CD4-positive, alpha-beta T cell treated with Interleukin-6 for 4 hours (primary cell): ENCODE measurements around the gene NOL11.
"Not testable (repeated sequence)": the region's sequence is repeated elsewhere in the genome, so short reads cannot be mapped to it uniquely, and the experiment has no call there.

Experiments
- DNase-seq: peaks from one replicate; pipeline ENCODE4 v3.0.0-alpha.2; 2020; ENCODE audit warnings: mixed read lengths

The NOL11 gene

DNA sequence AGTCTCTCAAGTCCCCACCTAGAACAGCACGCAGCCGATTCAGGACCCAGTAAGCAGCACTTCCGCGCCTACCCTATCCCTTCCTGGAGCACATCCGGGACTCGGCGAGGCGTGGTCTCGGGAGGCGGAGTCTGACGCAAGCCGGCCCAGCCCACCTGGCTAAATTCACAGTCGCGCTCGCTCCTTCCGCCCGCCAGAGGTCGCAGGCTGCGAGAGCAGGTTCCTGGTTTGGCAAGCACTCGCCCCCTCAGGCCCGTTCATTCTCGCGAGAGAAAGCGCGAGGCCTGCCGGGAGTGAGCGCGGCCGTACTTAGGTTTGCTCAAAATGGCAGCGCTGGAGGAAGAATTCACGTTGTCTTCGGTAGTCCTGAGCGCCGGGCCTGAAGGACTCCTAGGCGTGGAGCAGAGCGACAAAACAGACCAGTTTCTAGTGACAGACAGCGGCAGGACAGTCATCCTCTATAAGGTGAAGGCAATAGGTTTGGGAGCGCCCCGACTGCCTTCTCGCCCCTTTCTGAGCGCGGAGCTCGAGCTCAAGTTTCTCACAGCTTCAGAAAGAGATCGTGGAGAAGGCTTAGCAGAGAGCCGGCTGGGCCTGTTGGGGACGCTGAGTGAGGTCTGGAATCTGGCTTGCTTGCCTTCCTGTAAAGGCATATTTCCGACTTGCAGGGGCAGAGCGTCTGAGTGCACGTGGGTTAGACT, at the start of gene NOL11:
Gene NOL11, plus strand, starts transcription at position 313 of the 701 bp plus-strand sequence. Its CDS starts 12 bp downstream, at position 325.
- DNase-seq, result peak; percentile 99

DNA sequence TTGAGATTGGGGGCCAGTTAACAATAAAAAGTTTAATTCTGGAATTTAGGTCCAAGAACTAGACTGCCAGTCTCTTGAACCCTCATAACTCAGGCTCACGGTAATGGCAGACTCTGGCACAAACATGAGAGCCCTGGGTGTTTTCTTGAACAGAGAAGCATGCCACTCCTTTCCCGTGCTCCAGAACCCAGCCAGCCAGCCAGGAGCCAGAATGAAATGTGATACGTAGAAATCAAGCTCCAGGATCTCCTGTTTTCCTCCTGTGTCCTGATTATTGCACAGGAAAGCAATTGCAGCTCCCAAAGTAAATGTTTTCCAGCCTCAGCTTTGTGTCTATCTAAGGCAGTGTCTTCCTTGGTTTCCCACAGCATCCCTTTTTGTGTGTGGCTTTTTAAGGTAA, 46.2 kb upstream of the NOL11 start:
- DNase-seq, result no peak

DNA sequence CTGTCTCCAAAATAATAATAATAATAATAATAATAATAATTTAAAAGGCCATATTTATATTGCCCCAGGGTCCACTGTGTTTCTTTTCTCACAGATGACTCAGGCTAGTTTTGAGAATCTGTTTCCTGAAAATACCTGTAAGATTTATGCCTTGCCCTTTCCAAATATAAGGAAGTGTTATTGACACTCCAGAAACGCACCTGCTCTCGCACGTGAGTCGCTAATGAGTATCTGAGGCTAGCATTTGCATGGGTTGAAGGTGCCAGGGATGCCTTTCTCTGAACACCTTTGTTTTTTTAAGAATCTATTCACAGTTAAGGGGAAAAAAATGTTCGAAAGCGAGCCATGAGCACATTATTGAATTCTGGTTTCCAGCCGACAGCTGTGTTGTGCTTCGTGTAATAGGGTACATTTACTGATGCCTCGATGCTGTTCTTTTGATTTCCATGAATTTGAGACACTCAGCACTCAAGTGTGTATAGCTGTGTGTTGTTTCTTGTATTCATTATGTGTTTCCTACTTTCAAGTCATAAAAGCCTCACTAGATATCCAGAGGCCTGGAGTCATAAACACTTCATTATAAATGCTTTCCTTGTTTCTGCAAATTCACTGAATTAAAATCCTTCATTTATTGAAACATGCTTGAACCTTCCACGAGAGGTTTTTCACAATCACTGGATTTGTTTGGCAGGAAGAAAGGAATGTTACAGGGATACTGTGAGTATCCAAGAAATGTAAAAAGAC, 45.0 kb upstream of the NOL11 start:
- no peak for DNase-seq

DNA sequence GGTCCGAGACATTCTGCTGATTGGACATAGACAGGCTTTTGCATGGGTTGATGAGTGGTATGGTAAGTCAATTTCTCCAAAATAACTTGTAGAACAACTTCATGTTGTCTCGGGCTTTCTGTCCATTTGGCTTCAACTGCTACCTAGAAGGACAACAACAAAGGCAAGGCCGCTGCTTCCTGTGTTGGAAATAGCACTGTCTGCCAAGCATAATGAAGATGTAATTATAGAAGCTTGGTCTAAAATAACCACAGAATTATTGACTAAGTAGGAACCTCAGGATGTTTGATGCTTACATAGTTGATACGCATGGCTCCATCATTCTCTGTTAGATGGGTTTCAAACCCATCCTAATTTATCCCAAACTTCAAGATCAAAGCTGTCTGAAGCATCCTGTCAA, 42.3 kb upstream of the NOL11 start:
- DNase-seq, result no peak

DNA sequence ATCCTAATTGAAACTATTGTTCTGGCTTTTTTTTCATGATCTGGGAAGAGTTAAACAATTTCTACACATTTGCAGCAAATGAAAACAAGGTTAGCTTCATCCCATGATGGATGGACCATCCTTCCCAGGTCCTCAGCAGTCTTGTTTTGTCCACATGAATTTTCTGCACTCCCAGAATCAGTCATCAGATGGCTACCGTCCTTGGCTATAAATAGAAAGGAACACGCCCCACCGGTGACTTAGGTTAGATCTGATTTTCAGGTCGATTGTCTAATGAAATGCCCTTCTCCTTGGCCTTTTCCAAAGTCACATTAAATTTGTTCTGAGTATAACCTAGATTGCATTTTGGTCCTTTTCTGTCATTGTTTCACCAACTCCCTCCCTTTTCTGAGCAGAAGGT, 41.4 kb upstream of the NOL11 start:
- no peak for DNase-seq

DNA sequence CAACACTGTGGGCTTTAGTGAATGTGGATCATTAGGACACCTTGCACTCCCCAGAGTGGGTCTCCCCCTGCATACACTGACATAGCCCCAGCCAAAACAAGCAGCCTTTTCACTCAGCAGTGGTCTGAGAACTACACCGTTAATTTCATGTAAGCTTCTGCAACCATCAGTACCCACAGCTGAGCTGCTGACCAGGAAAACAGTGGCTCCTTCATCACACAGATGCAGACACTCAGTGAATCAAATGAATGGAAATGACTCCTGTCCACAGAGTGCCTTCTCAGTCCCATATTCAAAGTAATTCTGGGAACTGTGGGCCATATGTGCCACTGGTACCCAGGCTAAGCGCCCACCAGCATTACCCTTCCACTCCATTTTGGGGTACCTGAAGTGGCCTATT, 39.3 kb upstream of the NOL11 start:
- DNase-seq, result no peak

DNA sequence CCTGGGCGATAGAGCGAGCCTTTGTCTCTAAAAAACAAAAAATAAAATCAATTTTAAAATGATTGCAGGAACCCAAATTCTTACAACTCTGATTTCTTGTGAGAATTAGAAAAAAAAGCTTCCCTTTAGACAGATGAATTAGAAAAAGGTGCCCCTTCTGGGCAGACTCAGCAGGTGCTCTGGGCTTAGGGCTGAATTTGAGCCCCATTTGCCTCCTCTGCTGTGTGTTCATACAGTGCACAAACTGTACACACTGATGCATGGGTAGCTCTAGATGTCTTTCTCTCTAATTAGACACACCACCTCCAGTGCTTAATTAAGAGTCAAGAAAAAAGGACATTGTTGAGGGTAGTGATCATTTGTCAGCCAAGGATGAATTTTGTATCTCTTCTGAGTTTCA, 38.5 kb upstream of the NOL11 start:
- no peak for DNase-seq

DNA sequence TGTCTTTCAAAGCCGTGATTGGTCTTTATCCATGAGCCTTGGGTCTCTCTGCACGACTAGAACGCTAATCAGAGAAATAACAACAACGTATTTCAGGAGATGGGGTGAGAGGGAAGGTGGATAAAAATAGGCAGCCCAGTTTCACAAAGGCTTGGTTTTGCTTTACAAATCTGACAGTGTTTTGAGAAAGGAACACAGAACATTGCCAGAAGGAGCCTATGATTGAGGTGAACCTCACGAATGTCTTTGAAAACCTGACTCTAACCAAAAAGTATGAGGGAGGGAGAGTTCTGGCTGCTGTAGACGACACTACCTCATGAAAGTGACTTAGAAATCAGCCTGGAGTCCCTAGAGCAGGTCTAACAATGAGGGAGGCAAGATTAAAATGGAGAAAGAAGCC, 38.0 kb upstream of the NOL11 start:
- no peak for DNase-seq

DNA sequence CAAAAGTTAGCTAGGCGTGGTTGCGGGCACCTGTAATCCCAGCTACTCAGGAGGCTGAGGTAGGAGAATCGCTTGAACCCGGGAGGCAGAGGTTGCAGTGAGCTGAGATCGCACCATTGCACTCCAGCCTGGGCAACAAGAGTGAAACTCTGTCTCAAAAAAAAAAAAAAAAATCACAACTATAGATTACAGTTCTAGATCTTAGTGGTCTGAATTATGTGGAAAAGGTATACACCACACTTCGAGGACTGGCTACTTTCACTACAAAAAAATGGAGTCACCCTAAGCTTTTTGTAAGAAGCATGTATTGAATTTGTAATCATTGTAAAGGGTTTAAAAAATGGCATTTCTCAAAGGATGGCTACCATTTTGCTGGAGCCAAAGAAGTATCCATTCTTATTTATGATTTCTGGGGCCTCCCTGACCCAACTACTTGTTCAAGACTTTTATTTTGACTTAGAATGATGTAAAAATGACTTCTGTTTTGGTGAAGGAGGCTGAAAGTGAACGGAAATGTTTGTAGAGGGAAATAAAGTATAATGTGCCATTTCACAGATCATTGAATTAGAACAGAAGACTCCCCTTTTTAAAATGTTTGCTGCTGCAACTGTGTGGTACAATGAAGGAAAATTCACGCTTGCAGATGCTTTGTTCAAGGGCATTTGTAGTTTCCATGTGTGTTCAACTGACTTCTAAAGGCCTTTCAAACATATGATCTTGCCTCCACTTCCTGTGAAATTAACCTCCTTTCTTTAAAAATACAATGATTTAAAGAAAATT, 37.1 kb upstream of the NOL11 start:
- no peak for DNase-seq

DNA sequence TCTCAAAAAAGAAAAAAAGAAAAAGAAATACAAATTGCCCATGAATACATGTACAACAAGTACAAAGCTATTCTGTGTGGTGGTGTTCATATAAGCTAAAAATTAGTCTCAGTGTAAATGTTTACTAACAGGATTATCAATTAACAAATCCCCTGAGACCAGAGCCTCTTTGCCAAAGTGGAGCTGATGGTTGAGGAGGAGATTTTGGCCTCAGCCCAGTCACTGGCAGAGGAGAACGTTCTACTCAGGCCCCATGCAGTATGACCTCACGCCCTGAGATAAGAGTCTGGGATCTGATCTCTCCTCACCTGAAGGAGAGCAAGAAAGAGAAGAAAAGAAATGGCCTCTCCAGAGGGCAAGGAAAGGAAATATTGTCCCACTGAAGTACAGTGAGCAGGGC, 35.5 kb upstream of the NOL11 start:
- no peak for DNase-seq

DNA sequence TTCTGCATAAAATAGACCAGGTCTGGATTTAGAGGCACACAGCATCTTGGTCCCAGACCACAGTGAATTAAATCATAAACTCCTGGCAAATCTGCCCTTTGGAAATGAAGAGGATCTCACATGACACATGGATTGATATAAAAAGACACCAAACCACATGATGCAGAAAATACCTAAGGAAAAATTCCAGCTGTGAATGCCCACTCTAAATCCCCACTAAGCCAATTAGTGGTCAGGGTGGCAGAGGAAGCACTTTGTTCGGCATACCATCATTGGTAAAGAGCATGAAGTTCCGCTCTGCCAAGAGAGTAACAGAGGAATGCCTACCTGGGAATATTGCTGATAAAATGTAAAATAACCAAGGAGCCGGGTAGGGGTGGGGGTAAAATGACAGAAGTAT, 32.4 kb upstream of the NOL11 start:
- DNase-seq, result no peak

DNA sequence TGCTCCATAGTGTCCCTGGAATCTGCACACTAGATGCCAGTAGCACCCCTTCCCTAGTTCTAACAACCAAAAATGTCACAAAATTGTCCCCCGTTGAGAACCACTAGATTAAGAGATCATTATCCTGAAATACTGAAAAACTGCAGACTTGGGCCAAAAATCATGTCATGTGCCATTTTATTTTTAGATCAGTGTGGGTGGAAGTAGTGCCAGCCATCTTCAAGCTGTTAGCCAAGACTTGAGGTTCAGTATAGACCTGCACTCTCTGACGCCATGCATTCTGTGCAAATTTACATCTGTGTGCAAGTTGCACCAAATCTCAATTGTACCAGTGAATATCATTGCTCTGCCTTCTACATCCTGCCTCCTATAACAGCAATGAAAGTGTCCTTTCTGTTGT, 31.5 kb upstream of the NOL11 start:
- DNase-seq, result no peak

DNA sequence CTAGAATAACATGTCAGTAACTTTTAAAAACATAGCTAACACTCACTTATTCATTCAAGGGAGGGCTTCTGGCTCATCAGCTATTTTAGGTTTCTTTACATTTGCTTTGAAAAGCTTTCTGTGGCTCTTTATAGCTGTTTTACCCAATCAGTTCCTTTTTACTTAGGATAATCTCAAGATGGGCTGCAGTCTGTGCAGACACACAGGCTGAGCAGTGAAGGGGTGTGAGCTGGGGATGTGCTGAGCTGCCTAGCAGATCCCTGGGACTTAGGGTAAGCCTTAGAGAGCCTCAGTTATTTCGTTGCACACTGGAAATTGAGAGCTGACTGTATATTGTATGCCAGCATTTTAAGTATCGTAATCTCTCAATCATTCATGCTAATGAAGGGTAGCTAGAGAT, 30.2 kb upstream of the NOL11 start:
- DNase-seq, result no peak

DNA sequence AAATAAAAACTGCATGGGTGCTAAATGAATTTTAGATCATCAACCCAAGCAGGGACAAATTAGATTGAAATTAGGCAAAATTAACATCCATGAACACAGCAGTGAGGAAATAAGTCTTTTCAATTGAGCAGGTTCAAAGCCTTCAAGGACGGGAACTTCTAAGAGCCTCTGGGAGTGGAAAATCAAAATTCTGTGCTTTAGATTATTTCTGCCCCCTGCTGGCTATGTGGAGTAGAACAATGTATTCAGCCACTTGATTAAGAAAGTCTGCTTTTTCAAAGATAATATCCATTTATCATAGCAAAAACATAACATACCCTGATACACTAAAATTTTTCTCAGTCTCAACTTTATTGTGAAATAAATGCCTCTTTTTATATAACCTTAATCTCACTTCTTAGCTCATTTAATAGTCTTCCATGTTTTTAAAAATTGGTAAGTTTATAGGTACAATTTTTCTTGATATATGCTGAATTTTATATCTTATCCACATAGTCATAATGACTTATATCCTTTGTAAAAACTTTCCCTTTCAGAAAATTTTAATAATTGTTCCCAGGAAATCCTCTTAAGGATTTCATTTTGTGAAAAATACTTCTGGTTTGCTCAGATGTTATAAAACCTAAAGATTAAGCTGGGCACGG, 28.1 kb upstream of the NOL11 start:
- DNase-seq, result peak; percentile 62

DNA sequence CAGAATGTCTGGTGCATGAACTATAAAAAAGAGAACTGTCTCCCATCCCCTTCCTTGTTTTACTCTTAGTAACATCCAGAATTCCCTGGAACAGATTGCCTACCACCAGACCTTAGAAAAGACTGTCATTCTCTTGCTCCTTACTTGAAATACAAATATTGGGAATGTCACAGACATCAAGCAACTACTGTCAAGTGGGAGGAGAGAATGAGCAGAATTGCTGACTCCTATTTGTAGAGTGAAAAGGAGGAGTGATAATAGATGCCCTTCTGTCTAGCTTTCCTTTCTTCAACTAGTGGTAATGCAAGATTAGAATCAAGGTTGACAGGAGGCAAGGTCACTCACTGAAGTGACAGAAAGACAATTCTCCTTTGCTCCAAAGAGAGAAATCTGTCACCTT, 23.9 kb upstream of the NOL11 start:
- DNase-seq, result no peak

DNA sequence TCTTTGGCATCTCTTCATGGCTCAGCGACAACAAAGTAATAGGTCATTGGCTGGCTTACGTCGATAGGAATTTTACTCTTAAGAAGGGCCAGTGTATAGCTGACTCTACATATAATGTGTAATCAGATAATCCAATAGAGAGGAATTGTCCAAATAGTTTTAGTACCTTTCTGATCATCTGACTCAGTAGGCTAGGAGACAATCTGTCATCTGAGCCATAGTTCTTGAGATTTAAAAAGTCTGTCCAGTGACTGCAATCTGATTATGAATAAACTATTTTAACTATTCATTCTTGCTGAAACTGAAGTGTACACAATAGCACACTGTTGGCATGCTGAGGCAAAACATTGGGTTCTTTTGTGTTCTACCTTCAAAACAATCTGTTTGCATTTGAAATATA, 21.4 kb upstream of the NOL11 start:
- no peak for DNase-seq

DNA sequence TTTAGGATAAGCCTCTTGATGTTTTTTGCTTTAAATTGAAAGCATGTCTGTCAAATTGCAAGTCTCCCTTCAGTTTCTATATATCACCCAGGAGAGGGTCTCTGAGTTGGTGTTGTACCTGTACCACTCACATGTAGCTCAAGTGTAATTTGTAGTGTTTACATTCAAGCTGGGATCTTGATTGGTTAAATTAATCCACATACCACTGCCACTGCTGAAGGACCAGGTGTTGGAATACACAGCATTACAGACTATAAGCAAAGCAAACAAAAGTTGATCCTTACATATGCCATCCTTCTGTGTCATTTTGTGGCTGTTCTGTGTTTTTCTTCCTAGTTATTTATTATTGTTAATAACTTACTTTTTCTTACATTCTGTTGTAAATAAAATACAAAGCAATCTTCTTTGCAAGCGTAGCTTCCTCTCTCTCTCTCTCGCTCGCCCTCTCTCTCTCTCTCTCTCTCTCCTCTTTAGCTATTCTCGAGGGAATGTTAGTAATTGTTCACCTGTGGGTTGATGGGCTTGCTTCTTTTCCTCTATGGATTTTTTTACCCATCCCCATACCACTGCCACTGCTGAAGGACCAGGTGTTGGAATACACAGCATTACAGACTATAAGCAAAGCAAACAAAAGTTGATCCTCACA, 20.8 kb upstream of the NOL11 start:
- no peak for DNase-seq

DNA sequence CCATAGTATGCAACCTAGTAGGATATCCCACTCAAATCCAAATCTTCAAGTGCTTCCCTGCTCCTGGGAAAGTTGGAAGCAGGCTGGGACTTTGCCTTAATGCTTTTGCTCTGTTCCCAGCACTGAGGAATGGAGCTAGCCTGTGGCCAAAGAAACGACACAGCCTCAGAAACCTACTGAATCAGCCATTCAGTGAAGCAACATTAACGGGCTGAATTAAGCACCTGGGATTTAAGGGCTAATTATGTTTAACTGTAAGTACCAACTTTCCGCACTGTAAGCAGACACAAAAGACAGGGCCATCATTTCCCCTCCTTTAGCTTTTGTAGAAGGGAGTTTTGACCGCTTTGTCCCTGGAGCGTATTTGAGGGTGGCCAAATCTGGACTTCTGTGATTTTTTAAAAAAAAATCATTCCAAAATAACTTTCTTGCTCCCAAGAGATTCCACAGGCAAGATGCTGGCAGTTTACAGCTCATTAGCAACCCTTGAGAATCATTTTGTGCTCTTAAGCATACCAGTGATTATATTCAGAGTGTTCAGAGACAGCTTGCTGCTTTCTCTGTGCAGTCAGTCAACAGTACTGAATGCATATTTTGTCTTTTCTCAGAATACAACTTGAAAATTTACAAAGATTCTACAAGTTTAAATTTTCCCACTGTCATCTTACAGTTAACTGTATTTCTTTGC, 17.6 kb upstream of the NOL11 start:
- DNase-seq, result no peak

DNA sequence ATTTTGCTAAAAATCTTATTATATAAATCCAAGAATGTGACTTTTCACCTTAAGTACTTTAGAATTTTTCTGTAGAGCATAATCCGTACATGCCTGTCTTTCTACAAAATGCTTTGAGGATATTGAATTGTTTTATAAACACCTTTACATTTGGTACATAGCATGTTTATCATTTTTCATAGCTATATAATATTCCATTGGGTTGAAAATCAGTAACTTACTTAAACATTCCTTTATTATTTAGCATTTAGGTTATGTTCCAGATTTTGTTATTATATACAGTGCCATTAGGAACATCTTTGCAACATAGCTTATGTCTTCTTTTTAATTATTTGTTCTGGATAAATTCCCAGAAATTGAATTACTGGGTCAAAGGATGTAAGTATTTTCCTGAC, 17.0 kb upstream of the NOL11 start:
- no peak for DNase-seq

DNA sequence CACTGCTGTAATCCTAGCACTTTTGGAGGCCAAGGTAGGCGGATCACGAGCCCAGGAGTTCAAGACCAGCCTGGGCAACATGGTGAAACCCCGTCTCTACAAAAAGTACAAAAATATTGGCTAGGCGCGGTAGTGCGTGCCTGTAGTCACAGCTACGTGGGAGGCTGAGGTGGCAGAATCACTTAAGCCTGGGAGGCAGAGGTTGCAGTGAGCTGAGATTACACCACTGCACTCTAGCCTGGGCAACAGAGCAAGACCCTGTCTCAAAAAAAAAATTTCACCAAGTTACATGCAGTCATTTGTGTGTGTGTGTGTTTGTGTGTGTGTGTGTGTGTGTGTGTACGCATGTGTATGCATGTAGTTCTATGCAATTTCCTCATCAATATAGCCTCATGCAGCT, 14.9 kb upstream of the NOL11 start:
- not testable (repeated sequence) for DNase-seq

DNA sequence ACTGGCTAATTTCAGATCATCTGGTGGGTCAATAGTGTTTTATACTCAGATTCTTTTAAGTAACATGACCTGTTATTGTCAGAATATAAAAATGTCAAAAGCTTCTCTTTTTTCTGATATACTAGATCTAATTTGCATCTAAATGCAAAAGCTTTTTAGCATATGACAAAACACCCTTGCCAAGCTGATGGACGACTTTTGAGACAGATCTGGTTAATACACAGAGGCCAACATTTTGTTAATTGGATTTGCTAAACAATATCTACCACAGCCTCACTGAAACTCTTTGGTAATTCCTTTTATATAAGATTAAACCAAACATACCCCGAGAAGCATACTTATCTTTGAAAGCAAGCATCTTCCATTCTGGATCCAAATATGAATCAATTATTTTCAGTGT, 10.3 kb upstream of the NOL11 start:
- no peak for DNase-seq

DNA sequence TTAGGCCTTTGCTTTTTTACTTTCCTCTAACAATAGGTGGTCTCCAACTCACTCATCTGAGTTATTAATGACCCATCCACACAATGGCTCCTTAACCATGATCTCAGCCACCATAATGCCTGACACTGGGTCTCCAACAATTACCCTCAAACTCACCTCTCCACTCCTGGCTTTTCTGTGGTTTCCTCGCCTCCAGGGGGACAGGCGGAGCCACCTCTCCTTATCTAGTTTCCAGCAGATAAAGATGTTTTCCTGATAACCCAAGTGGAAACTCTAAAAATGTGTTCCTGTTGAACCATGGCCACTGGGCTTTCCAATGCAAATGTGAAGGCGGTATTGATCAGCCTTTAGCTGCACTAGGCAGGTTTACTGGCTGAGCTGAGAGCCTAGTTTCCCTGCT, 9.4 kb upstream of the NOL11 start:
- DNase-seq, result no peak
